OCI-LY3 (cell line): ENCODE data around the gene CCNJL.

Experiments used
- H2AFZ ChIP-seq: fragments of 200-600, 300-600 bp; shearing (Covaris generic); 2 replicates; pipeline ENCODE4 v1.6.0; 2014; ENCODE audit warnings: antibody characterized with exemption, low read depth, low read length
- H3K27ac ChIP-seq: fragments of 200-600, 300-600 bp; sonication (generic); 2 replicates; pipeline ENCODE4 v1.5.1; 2014; ENCODE audit warnings: mild to moderate bottlenecking, low read length, moderate library complexity, mixed read lengths
- H3K27me3 ChIP-seq: fragments of 200-600, 300-600 bp; sonication (generic); 2 replicates; pipeline ENCODE4 v1.6.1; 2014; ENCODE audit warnings: low read depth, low read length, mixed read lengths
- H3K36me3 ChIP-seq: fragments of 200-600, 300-600 bp; sonication (generic); replicated peaks from 2 replicates; pipeline ENCODE3; 2014; ENCODE audit warnings: low read depth, low read length, mixed read lengths
- H3K4me1 ChIP-seq: fragments of 300-600, 200-600 bp; sonication (generic); 2 replicates; pipeline ENCODE4 v1.6.1; 2014; ENCODE audit warnings: low read length, mixed read lengths
- H3K4me2 ChIP-seq: fragments of 200-600, 300-600 bp; sonication (generic); 2 replicates; pipeline ENCODE4 v1.6.1; 2014; ENCODE audit warnings: low read length, mixed read lengths
- H3K4me3 ChIP-seq: fragments of 300-600, 200-600 bp; sonication (generic); 2 replicates; pipeline ENCODE4 v1.5.1; 2014; ENCODE audit warnings: antibody characterized with exemption, mild to moderate bottlenecking, low read length, moderate library complexity
- H3K79me2 ChIP-seq: fragments of 300-600, 200-600 bp; shearing (Covaris generic); 2 replicates; pipeline ENCODE4 v1.6.1; 2014; ENCODE audit warnings: mild to moderate bottlenecking, low read length, mixed read lengths
- H3K9ac ChIP-seq: fragments of 300-600, 200-600 bp; shearing (Covaris generic); 2 replicates; pipeline ENCODE4 v1.6.0; 2014; ENCODE audit warnings: mild to moderate bottlenecking, low read length, moderate library complexity
- H3K9me3 ChIP-seq: fragments of 200-600, 300-600 bp; shearing (Covaris generic); 2 replicates; pipeline ENCODE4 v1.6.1; 2014; ENCODE audit warnings: low read length, mixed read lengths; ENCODE audit not compliant: insufficient read depth
- H4K20me1 ChIP-seq: fragments of 200-600, 300-600 bp; sonication (generic); 2 replicates; pipeline ENCODE4 v1.6.1; 2016; ENCODE audit warnings: low read length, mixed read lengths; ENCODE audit not compliant: insufficient read depth
- EZH2phosphoT487 ChIP-seq: fragments of 200-600 bp; shearing (Covaris generic); IDR thresholded peaks from 2 replicates; pipeline ENCODE4 v1.6.1; 2018; ENCODE audit warnings: antibody characterized with exemption, mixed run types, low read depth
- TF ChIP-seq, protein P1 (sequence below): fragments of 200-600, 300-600 bp; sonication (generic); IDR thresholded peaks from 2 replicates; pipeline ENCODE4 v1.5.1; 2014; ENCODE audit warnings: antibody characterized with exemption, low read length, low read depth

CCNJL gene

DNA sequence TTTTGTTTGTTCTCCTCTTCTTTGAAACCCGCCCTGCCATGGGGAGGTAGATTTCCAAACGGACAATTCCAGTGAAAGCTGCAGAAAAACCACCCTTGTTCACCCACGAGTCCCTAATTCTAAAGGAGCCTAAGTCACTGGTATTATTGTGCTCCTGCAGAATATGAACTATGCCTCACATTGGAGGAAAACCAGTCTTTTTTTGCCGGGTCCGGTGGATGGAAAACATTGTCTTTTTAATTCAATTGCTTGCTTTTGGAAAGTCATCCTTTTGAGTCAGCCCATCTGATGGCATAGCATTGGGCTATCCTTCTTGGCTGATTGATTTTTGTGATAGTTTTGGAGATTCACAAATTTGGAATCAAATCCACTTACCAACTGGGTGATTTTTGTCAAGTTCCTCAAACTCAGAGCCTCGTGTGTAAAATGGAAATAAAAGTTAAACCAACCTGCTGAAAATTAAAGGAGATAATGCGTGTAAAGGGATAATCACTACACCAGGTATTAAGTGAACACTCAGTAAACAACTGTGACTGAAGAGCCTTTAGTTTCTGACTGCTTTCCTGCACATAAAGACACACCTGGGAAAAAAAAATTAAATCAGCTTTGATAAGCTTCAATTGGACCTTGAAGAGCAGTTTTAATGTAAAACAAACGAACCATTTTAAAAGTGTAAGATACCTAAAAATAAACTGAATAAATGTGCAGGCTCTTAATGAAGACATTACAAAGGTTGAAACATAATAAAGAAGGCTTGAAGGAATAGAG is 780 bp upstream of the CCNJL start:
- H3K4me3 ChIP-seq = no peak overlapping the region
- peaks cover 4% of the 10 kb centered on the region; the same call in 1 of the 2 replicates for H3K4me1 ChIP-seq
- H2AFZ ChIP-seq = no peak overlapping the region
- H3K27me3 ChIP-seq = 0 out of 2 replicates have a peak, but pooled peaks cover 12% of the 10 kb centered on the region
- H3K79me2 ChIP-seq = no peaks in the 10 kb centered on the region
- H3K36me3 ChIP-seq = no peaks in the 10 kb centered on the region
- no peaks in the 10 kb centered on the region for H4K20me1 ChIP-seq
- no peak overlapping the region for H3K9ac ChIP-seq
- TF ChIP-seq, protein P1, sequence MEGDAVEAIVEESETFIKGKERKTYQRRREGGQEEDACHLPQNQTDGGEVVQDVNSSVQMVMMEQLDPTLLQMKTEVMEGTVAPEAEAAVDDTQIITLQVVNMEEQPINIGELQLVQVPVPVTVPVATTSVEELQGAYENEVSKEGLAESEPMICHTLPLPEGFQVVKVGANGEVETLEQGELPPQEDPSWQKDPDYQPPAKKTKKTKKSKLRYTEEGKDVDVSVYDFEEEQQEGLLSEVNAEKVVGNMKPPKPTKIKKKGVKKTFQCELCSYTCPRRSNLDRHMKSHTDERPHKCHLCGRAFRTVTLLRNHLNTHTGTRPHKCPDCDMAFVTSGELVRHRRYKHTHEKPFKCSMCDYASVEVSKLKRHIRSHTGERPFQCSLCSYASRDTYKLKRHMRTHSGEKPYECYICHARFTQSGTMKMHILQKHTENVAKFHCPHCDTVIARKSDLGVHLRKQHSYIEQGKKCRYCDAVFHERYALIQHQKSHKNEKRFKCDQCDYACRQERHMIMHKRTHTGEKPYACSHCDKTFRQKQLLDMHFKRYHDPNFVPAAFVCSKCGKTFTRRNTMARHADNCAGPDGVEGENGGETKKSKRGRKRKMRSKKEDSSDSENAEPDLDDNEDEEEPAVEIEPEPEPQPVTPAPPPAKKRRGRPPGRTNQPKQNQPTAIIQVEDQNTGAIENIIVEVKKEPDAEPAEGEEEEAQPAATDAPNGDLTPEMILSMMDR = no peak
- no peak for TF ChIP-seq EZH2phosphoT487
- no peak overlapping the region for H3K4me2 ChIP-seq
- H3K27ac ChIP-seq = no peak overlapping the region
- H3K9me3 ChIP-seq = no peaks in the 10 kb centered on the region

GRCh38 chr5:160311491-160312133 is 752 bp downstream of the CCNJL start:
- Histone ChIP-seq H3K79me2 (no peaks in the 10 kb centered on the region), H4K20me1 (no peaks in the 10 kb centered on the region), H3K9me3 (no peaks in the 10 kb centered on the region), H3K36me3 (no peaks in the 10 kb centered on the region), H3K27ac (no peak overlapping the region), H3K4me1 (peaks cover 4% of the 10 kb centered on the region; the same call in 1 of the 2 replicates), H3K4me2 (no peak overlapping the region), H3K4me3 (no peak overlapping the region), H2AFZ (no peak overlapping the region), H3K9ac (no peak overlapping the region), H3K27me3 (0 out of 2 replicates have a peak, but pooled peaks cover 14% of the 10 kb centered on the region)
- TF ChIP-seq EZH2phosphoT487 = no peak
- TF ChIP-seq, protein P1 = no peak

DNA sequence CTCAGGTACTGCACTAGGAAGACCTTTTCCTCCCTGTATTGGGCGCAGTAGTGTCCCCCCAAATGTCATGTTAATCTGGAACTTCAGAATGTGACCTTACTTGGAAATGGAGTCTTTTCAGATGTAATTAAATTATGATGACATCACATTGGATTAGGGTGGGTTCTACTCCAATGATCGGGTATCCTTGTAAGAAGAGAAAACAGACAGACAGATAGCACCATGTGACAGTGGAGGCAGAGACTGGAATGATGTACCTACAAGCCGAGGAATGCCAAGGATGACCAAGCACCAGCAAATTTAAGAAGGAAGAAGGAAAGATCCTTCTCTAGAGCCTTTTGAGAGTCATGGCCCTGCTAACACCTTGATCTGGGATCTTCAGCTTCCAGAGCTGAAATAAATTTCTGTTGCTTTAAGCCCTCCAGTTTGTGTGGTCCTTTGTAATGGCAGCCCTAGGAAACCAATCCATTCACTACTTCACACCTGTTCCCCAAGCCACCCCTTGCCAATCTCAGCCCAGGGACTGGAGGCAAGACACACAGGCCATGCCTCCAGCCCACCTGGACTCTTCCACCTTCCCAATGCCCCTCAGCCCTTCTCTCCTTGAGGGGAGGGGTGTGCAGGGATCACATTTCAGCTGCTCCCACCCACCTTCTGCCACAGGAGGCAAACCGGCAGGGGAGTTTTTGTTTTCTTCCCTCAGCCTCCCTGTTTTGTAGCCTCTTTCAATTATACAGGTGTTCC is 1.6 kb downstream of the CCNJL start:
- Histone ChIP-seq H3K4me3 (no peak overlapping the region), H4K20me1 (no peaks in the 10 kb centered on the region), H3K4me1 (0 out of 2 replicates have a peak, but pooled peaks cover under 1% of the 10 kb centered on the region), H3K4me2 (no peak overlapping the region), H3K27ac (no peak overlapping the region), H3K27me3 (0 out of 2 replicates have a peak, but pooled peaks cover 14% of the 10 kb centered on the region), H3K79me2 (no peaks in the 10 kb centered on the region), H3K36me3 (no peaks in the 10 kb centered on the region), H3K9ac (no peak overlapping the region), H3K9me3 (no peaks in the 10 kb centered on the region), H2AFZ (no peak overlapping the region)
- TF ChIP-seq, protein P1 = no peak
- no peak for TF ChIP-seq EZH2phosphoT487

DNA sequence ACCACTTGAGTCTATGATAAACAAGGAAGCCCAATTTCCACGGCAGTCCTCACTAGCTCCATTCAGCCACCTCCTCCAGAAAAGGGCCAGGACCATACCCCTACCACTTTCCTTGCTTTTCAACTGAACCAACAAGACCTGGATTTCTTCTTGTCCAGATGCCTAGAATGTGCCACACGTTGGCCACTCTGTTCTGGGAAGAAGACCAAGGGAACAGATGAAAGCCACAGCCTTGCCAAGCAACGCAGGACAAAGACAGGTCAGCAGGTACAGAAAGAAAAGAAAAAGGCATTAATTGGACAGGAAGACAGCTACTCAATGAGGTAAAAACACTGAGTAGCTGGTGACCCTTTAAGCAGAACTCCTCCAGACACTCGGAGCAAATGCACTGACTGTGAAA is 2.2 kb downstream of the CCNJL start:
- Histone ChIP-seq H4K20me1 (no peaks in the 10 kb centered on the region), H3K27me3 (0 out of 2 replicates have a peak, but pooled peaks cover 14% of the 10 kb centered on the region), H3K4me2 (no peak overlapping the region), H3K36me3 (no peaks in the 10 kb centered on the region), H3K4me1 (no peaks in the 10 kb centered on the region), H3K27ac (no peak overlapping the region), H3K4me3 (no peak overlapping the region), H3K79me2 (no peaks in the 10 kb centered on the region), H3K9ac (no peak overlapping the region), H3K9me3 (no peaks in the 10 kb centered on the region), H2AFZ (no peak overlapping the region)
- TF ChIP-seq, protein P1 = no peak
- no peak for TF ChIP-seq EZH2phosphoT487
